ENCODE measurements around the gene ITIH4.

DNA sequence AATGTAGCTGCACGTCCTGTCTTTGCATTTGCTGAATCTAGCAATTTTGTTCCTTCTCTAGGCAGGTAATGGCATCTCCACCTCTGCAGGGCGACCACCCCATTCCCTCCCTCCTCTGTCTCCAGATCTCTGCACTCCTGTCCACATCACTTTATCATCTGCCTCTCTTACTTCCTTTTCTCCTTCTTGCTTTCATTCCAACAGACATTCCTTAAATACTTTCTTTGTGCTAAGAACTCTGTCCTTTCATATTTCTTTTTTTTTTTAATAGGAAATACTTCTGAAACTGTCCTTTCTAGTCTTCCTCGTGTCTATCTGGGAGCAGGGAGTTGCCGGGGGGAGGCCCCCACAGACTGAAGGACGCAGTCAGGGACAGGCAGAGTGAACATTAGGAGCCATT is 28.6 kb downstream of the ITIH4 start:
- TF ChIP-seq, protein P1, sequence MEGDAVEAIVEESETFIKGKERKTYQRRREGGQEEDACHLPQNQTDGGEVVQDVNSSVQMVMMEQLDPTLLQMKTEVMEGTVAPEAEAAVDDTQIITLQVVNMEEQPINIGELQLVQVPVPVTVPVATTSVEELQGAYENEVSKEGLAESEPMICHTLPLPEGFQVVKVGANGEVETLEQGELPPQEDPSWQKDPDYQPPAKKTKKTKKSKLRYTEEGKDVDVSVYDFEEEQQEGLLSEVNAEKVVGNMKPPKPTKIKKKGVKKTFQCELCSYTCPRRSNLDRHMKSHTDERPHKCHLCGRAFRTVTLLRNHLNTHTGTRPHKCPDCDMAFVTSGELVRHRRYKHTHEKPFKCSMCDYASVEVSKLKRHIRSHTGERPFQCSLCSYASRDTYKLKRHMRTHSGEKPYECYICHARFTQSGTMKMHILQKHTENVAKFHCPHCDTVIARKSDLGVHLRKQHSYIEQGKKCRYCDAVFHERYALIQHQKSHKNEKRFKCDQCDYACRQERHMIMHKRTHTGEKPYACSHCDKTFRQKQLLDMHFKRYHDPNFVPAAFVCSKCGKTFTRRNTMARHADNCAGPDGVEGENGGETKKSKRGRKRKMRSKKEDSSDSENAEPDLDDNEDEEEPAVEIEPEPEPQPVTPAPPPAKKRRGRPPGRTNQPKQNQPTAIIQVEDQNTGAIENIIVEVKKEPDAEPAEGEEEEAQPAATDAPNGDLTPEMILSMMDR (IDR thresholded peaks at IDR 0.05; ENCODE audit: insufficient read depth, low read depth, low read length): no peak
- TF ChIP-seq EZH2 (IDR thresholded peaks at IDR 0.05; ENCODE audit: insufficient read depth, low read length): no peak

Data from astrocyte (in vitro differentiated cells and primary cell).